Panc1 (cell line): ENCODE data around the gene TSPAN17. TPM values are rescaled to one million over a fixed set of nuclear protein-coding genes. Genes with fewer than 3 reads are reported as not detected.

ENCODE experiments used
- ATAC-seq: fragments of 200-7000 bp; cut with Tn5 transposase; 2 replicates; pipeline ENCODE4 v1.9.1; 2020; ENCODE audit warnings: mild to moderate bottlenecking, moderate library complexity
- BruUV-seq: library from RNA; stranded (reverse); fragments of 400-500 nt; replicated peaks from 2 replicates; lab custom pipeline; 2021; lab: Mats Ljungman, UMichigan
- CTCF ChIA-PET: fragments of 300-600 bp; sonication (Branson Sonifier 250); formaldehyde crosslinking; loops from one replicate; lab custom pipeline; 2022; ENCODE audit warnings: antibody characterized with exemption; lab: Charles Lee
- POLR2A ChIA-PET: fragments of 300-600 bp; sonication (Branson Sonifier 250); formaldehyde crosslinking; loops from one replicate; lab custom pipeline; 2022; ENCODE audit warnings: antibody characterized with exemption; lab: Charles Lee
- DNase-seq: peaks from one replicate; pipeline ENCODE4 v3.0.0-alpha.2; 2010; ENCODE audit warnings: low read depth, low spot score
- H3K27ac ChIP-seq: 2 replicates; pipeline ENCODE4 v1.5.1; 2011; ENCODE audit warnings: mild to moderate bottlenecking, low read length, inconsistent platforms
- H3K27me3 ChIP-seq: fragments of 200-500 bp; sonication (Bioruptor generic); 2 replicates; pipeline ENCODE4 v1.6.0; 2014; ENCODE audit warnings: low read length, inconsistent platforms; ENCODE audit not compliant: control insufficient read depth, insufficient read depth
- H3K36me3 ChIP-seq: fragments of 200-500 bp; sonication (Bioruptor generic); 2 replicates; pipeline ENCODE4 v1.5.1; 2014; ENCODE audit warnings: inconsistent platforms, mild to moderate bottlenecking, low read length, moderate library complexity; ENCODE audit not compliant: control insufficient read depth, insufficient read depth
- H3K4me1 ChIP-seq: 2 replicates; pipeline ENCODE4 v1.5.1; 2011; ENCODE audit warnings: inconsistent platforms, mild to moderate bottlenecking, low read length, moderate library complexity; ENCODE audit not compliant: control insufficient read depth, insufficient read depth
- H3K4me3 ChIP-seq, 2 experiments: 2 replicates each; pipeline ENCODE4 v1.5.1; 2011 to 2012; ENCODE audit warnings: low read depth in 2 of 2, low read length in 2 of 2, mild to moderate bottlenecking in 2 of 2, inconsistent platforms in 1 of 2, moderate library complexity in 1 of 2
- H3K9me3 ChIP-seq: fragments of 200-500 bp; sonication (Bioruptor generic); 2 replicates; pipeline ENCODE4 v1.5.1; 2014; ENCODE audit warnings: low read depth, mild to moderate bottlenecking, inconsistent platforms, low read length, moderate library complexity; ENCODE audit not compliant: control insufficient read depth, insufficient read depth
- CTCF ChIP-seq: fragments of 450-650 bp; IDR thresholded peaks from 2 replicates; pipeline ENCODE4 v1.5.1; 2017; ENCODE audit warnings: mild to moderate bottlenecking
- POLR2AphosphoS5 ChIP-seq: IDR thresholded peaks from 2 replicates; pipeline ENCODE4 v1.6.1; 2012; ENCODE audit warnings: mild to moderate bottlenecking, low read depth, low read length, moderate library complexity
- REST ChIP-seq, 2 experiments: IDR thresholded peaks; 2 replicates each; pipeline ENCODE4 v1.6.1; 2011 to 2012; ENCODE audit warnings: low read depth in 2 of 2, control low read depth in 1 of 2, low read length in 1 of 2, mild to moderate bottlenecking in 1 of 2, moderate library complexity in 1 of 2; ENCODE audit not compliant: insufficient read depth in 1 of 2
- SIN3A ChIP-seq: IDR thresholded peaks from 2 replicates; pipeline ENCODE4 v1.6.1; 2012; ENCODE audit warnings: low read depth, mild to moderate bottlenecking, low read length, moderate library complexity, borderline replicate concordance; ENCODE audit not compliant: insufficient read depth
- TCF7L2 ChIP-seq: IDR thresholded peaks from 2 replicates; pipeline ENCODE4 v1.6.1; 2011; ENCODE audit warnings: mild to moderate bottlenecking, low read depth, low read length, inconsistent platforms
- in situ Hi-C: cut with HindIII; loops from 2 replicates; pipeline ENCODE4 v1.10.0; 2016; ENCODE audit warnings: low sequenced_read_pairs, low pct_unique_long_range_greater_than_20kb
- intact Hi-C: fragments of 100-400 bp; cut with micrococcal nuclease; formaldehyde crosslinking; loops from one replicate; pipeline ENCODE4 v1.10.0; 2022; ENCODE audit not compliant: unreplicated experiment
- total RNA-seq: library from RNA; stranded (reverse); gene quantifications from one replicate; pipeline ENCODE4 v1.2.1, GENCODE V29; 2021; ENCODE audit not compliant: unreplicated experiment

Gene TSPAN17
- total RNA-seq, 1 experiment from 2014 or later, result 64.7 TPM

- no TSS peak for BruUV-seq
- no peaks in the 10 kb centered on the region; the same call in 1 of the 2 replicates for H3K4me1 ChIP-seq
- H3K36me3 ChIP-seq, result no peaks in the 10 kb centered on the region
- no peaks in the 10 kb centered on the region for H3K9me3 ChIP-seq
- in situ Hi-C loops, result no loop called here
- peaks cover 16% of the 10 kb centered on the region for H3K27me3 ChIP-seq
- TF ChIP-seq POLR2AphosphoS5, result no peak
- no peak for TF ChIP-seq TCF7L2
- no peak for TF ChIP-seq SIN3A
- no peak for TF ChIP-seq CTCF
- no peak for TF ChIP-seq REST (IDR thresholded peaks at IDR 0.05; ENCODE audit: insufficient read depth in 1 of 2, low read depth in 2 of 2, low read length in 1 of 2)
- no peak overlapping the region for H3K27ac ChIP-seq
- H3K4me3 ChIP-seq, result no peak overlapping the region
- DNase-seq (no peak), ATAC-seq (no peak)
- POLR2A ChIA-PET, result interaction anchor here (0.5 kb wide), 1 partner anchor 28 kb away, joined by 3 read pairs; no protein-coding TSS in a partner anchor
- CTCF ChIA-PET, result no interaction called here
- intact Hi-C loops, result no loop called here
These were observed 40.6 kb downstream of the TSPAN17 start for GRCh38 chr5:176687881-176688280.

GRCh38 chr5:176690911-176691310, 43.6 kb downstream of the TSPAN17 start:
- Histone ChIP-seq H3K27ac (no peak overlapping the region), H3K4me1 (no peaks in the 10 kb centered on the region; the same call in 1 of the 2 replicates), H3K36me3 (no peaks in the 10 kb centered on the region), H3K9me3 (no peaks in the 10 kb centered on the region), H3K27me3 (no peaks in the 10 kb centered on the region), H3K4me3 (no peak overlapping the region)
- TF ChIP-seq REST (IDR thresholded peaks at IDR 0.05; ENCODE audit: insufficient read depth in 1 of 2, low read depth in 2 of 2, low read length in 1 of 2) (no peak), CTCF (no peak), POLR2AphosphoS5 (no peak), TCF7L2 (no peak), SIN3A (no peak)
- BruUV-seq, result no TSS peak
- in situ Hi-C loops (no loop called here), intact Hi-C loops (no loop called here)
- CTCF ChIA-PET, result no interaction called here
- ATAC-seq (no peak), DNase-seq (no peak)
- POLR2A ChIA-PET, result no interaction called here
